AG09319 (cell line): ENCODE results near the gene TJP3.

ENCODE experiments used
- DNase-seq: peaks from one replicate; pipeline ENCODE4 v3.0.0-alpha.2; 2010; ENCODE audit warnings: low read depth; ENCODE audit errors: extremely low read depth
- CTCF ChIP-seq: IDR thresholded peaks from 2 replicates; pipeline ENCODE4 v1.5.1; 2011; ENCODE audit warnings: low read depth, mild to moderate bottlenecking, inconsistent platforms, low read length, moderate library complexity

Gene TJP3

GRCh38 chr19:3691372-3691716, 16.8 kb upstream of the TJP3 start:
- DNase-seq, result no peak
- TF ChIP-seq CTCF, result no peak

GRCh38 chr19:3691726-3692125, 16.5 kb upstream of the TJP3 start:
- DNase-seq, result no peak
- no peak for TF ChIP-seq CTCF

- DNase-seq, result no peak
- TF ChIP-seq CTCF, result peak; percentile 43
These were observed 15.8 kb upstream of the TJP3 start for GRCh38 chr19:3692141-3693024.

GRCh38 chr19:3693025-3693925, 14.9 kb upstream of the TJP3 start:
- TF ChIP-seq CTCF, result no peak
- DNase-seq, result no peak

- no peak for TF ChIP-seq CTCF
- no peak for DNase-seq
These were observed 13.6 kb upstream of the TJP3 start for GRCh38 chr19:3694361-3695123.

GRCh38 chr19:3695124-3695733, 13.0 kb upstream of the TJP3 start:
- no peak for DNase-seq
- no peak for TF ChIP-seq CTCF
